Measurements from ENCODE around the gene ASIC2. TPM values are rescaled to one million over a fixed set of nuclear protein-coding genes. Genes with fewer than 3 reads are reported as not detected.
A peak's percentile ranks its signal among the peaks of the same experiment; 100 is the strongest.

Gene ASIC2
- total RNA-seq, 2 donors from 2014 or later, result 3.0 to 3.3 TPM

DNA sequence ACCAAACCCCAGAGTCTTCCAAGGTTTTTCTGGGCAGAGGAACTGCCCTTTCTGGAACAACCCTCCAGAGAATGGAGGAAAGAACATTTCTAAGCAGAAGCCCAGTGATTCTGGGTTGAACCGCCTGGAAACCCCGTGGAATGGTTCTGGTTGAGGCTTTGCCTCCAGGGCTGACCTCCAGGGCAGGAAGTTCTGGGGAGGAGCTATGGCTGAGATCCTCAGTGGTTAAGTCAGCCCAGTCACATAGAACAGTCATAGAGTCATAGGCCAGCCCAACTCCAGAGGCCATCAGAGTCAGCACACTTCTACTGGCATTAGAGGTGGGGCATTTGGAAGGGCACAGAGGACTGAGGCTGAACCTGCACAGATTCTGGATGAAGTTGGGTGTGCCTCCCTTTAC, 235.5 kb downstream of the ASIC2 start:
- Mint-ChIP-seq H3K4me3 (no peak overlapping the region), H3K9me3 (no peaks in the 10 kb centered on the region), H3K27me3 (ENCODE audit: insufficient read depth) (peaks cover 22% of the 10 kb centered on the region), H3K27ac (no peak overlapping the region), H3K36me3 (ENCODE audit: low read depth) (no peaks in the 10 kb centered on the region), H3K4me1 (no peaks in the 10 kb centered on the region)
- Histone ChIP-seq H3K4me1 (ENCODE audit: control insufficient read depth, insufficient read depth, low read length) (no peaks in the 10 kb centered on the region), H3K9ac (ENCODE audit: extremely low read depth, low read length, poor library complexity, severe bottlenecking) (no peak overlapping the region), H3K9me3 (ENCODE audit: control insufficient read depth, low read length) (no peaks in the 10 kb centered on the region), H3K27me3 (ENCODE audit: control insufficient read depth, insufficient read depth, low read length, poor library complexity, severe bottlenecking) (no peaks in the 10 kb centered on the region), H3K4me3 (ENCODE audit: low read length) (no peak overlapping the region), H3K27ac (ENCODE audit: low read depth, low read length) (no peak overlapping the region), H3K36me3 (ENCODE audit: control insufficient read depth, insufficient read depth, low read length) (no peaks in the 10 kb centered on the region)
- 91 to 94% methylated on average over 2 of the region's 2 CpGs for WGBS, 2 experiments (ENCODE audit: insufficient coverage in 1 of 2, insufficient read length in 1 of 2)
- DNase-seq, result peak; percentile 37
- TF ChIP-seq, protein P1, sequence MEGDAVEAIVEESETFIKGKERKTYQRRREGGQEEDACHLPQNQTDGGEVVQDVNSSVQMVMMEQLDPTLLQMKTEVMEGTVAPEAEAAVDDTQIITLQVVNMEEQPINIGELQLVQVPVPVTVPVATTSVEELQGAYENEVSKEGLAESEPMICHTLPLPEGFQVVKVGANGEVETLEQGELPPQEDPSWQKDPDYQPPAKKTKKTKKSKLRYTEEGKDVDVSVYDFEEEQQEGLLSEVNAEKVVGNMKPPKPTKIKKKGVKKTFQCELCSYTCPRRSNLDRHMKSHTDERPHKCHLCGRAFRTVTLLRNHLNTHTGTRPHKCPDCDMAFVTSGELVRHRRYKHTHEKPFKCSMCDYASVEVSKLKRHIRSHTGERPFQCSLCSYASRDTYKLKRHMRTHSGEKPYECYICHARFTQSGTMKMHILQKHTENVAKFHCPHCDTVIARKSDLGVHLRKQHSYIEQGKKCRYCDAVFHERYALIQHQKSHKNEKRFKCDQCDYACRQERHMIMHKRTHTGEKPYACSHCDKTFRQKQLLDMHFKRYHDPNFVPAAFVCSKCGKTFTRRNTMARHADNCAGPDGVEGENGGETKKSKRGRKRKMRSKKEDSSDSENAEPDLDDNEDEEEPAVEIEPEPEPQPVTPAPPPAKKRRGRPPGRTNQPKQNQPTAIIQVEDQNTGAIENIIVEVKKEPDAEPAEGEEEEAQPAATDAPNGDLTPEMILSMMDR (conservative IDR thresholded peaks at IDR 0.05), result no peak

DNA sequence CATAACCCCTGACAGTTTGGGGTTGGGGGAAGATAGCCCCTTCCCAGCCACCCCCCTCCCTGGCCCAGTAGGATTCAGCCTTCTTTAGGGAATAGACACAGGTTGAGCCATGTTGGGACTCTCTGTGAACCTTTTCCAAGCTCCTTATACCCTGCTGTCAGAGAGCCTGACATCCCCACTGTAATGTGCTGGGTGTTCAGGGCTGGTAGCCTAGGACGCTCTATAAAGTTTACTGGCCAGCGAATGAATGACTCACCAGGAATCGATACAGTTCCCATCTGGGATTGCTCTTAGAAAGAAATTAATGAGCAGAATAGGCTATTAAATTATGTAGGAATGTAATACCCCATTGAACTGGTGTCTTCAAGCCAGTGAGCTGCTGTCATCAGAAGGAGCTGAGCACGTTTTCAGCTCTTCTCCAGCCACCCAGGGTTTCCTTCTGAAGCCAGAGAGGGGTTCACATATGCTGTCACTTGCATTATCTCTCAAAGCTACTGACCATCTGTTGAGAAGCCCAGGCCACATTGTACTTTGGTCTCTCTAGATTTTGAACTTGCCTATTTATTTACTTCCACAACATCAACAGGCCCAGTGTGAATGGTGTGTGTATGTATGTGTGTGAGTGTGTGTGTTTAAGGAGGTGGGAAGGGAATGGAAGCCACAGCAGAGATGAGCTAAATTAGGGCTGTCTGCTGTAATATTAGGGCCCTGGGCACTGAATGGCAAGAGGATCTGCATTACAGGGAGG, 236.5 kb downstream of the ASIC2 start:
- Histone ChIP-seq H3K4me3 (ENCODE audit: low read length) (no peak overlapping the region), H3K4me1 (ENCODE audit: control insufficient read depth, insufficient read depth, low read length) (no peaks in the 10 kb centered on the region), H3K36me3 (ENCODE audit: control insufficient read depth, insufficient read depth, low read length) (no peaks in the 10 kb centered on the region), H3K9ac (ENCODE audit: extremely low read depth, low read length, poor library complexity, severe bottlenecking) (no peak overlapping the region), H3K9me3 (ENCODE audit: control insufficient read depth, low read length) (no peaks in the 10 kb centered on the region), H3K27me3 (ENCODE audit: control insufficient read depth, insufficient read depth, low read length, poor library complexity, severe bottlenecking) (peaks cover 4% of the 10 kb centered on the region), H3K27ac (ENCODE audit: low read depth, low read length) (no peak overlapping the region)
- WGBS, 2 experiments (ENCODE audit: insufficient coverage in 1 of 2, insufficient read length in 1 of 2), result 91 to 100% methylated on average over 4 of the region's 4 CpGs
- no peak overlapping the region for H3K27ac Mint-ChIP-seq
- no peaks in the 10 kb centered on the region for H3K4me1 Mint-ChIP-seq
- H3K9me3 Mint-ChIP-seq, result no peaks in the 10 kb centered on the region
- DNase-seq, result peak; percentile 22
- TF ChIP-seq, protein P1 (conservative IDR thresholded peaks at IDR 0.05), result no peak
- no peaks in the 10 kb centered on the region for H3K36me3 Mint-ChIP-seq (ENCODE audit: low read depth)
- H3K27me3 Mint-ChIP-seq (ENCODE audit: insufficient read depth), result peaks cover 21% of the 10 kb centered on the region
- no peak overlapping the region for H3K4me3 Mint-ChIP-seq

DNA sequence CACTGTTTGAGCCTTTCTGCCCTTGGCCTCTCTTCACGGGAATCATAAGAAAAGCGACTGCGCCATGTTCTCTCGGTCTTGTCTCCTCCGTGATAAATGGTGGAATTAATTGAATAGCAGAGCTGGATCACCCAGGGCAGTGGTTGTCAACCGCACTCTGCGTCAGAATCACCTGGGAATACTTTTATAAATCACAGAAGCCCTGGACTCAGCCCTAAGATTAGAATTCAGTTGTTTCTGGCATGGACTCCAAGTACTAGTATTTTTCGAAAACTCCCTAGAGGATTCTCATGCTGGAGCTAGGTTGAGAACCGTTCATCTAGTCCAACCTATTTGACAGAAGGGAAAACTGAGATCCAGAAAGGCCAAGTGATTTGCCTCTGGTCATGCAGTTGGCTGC, 237.3 kb downstream of the ASIC2 start:
- no peak overlapping the region for H3K4me3 ChIP-seq (ENCODE audit: low read length)
- H3K27ac ChIP-seq (ENCODE audit: low read depth, low read length), result no peak overlapping the region
- H3K9ac ChIP-seq (ENCODE audit: extremely low read depth, low read length, poor library complexity, severe bottlenecking), result no peak overlapping the region
- no peaks in the 10 kb centered on the region for H3K9me3 Mint-ChIP-seq
- WGBS, 2 experiments (ENCODE audit: insufficient coverage in 1 of 2, insufficient read length in 1 of 2), result 92 to 98% methylated on average over 8 to 9 of the region's 9 CpGs
- H3K36me3 ChIP-seq (ENCODE audit: control insufficient read depth, insufficient read depth, low read length), result no peaks in the 10 kb centered on the region
- H3K4me3 Mint-ChIP-seq, result no peak overlapping the region
- H3K27me3 ChIP-seq (ENCODE audit: control insufficient read depth, insufficient read depth, low read length, poor library complexity, severe bottlenecking), result peaks cover 11% of the 10 kb centered on the region
- no peaks in the 10 kb centered on the region for H3K4me1 ChIP-seq (ENCODE audit: control insufficient read depth, insufficient read depth, low read length)
- H3K27me3 Mint-ChIP-seq (ENCODE audit: insufficient read depth), result peaks cover 25% of the 10 kb centered on the region
- H3K4me1 Mint-ChIP-seq, result no peaks in the 10 kb centered on the region
- no peaks in the 10 kb centered on the region for H3K9me3 ChIP-seq (ENCODE audit: control insufficient read depth, low read length)
- no peaks in the 10 kb centered on the region for H3K36me3 Mint-ChIP-seq (ENCODE audit: low read depth)
- peak; percentile 26 for DNase-seq
- TF ChIP-seq, protein P1 (conservative IDR thresholded peaks at IDR 0.05), result no peak
- H3K27ac Mint-ChIP-seq, result no peak overlapping the region

Measured in endodermal cell (in vitro differentiated cells).